Gastroesophageal sphincter (tissue), 4 donors: Measurements from ENCODE around the gene ARMH3. TPM values are rescaled to one million over a fixed set of nuclear protein-coding genes. Genes with fewer than 3 reads are reported as not detected.

Source experiments
- ATAC-seq: fragments of 150-250 bp; one replicate; pipeline ENCODE4 v1.9.1; 2016; ENCODE audit warnings: mild to moderate bottlenecking, moderate library complexity
- H3K27ac ChIP-seq, 4 donors: fragments of 200-600 bp; sonication (generic) in 3 of 4; 1 replicate in 3 of 4; 2 replicates in 1 of 4; pipeline ENCODE4 v1.5.1; 2016 to 2019
- H3K27me3 ChIP-seq: fragments of 200-600 bp; sonication (generic); one replicate; pipeline ENCODE4 v1.5.1; 2019
- H3K36me3 ChIP-seq, 2 donors: fragments of 200-600 bp; sonication (generic); one replicate each; pipeline ENCODE4 v1.5.1; 2019; ENCODE audit warnings: control low read depth in 1 of 2
- H3K4me1 ChIP-seq, 3 donors: fragments of 200-600 bp; sonication (generic); 1 replicate in 2 of 3; 2 replicates in 1 of 3; pipeline ENCODE4 v1.5.1; 2016 to 2019; ENCODE audit warnings: control low read depth in 2 of 3
- H3K4me3 ChIP-seq, 2 donors: fragments of 200-600 bp; sonication (generic); one replicate each; pipeline ENCODE4 v1.5.1; 2019; ENCODE audit warnings: mild to moderate bottlenecking in 1 of 2, moderate library complexity in 1 of 2
- H3K9me3 ChIP-seq, 3 donors: fragments of 200-600 bp; sonication (generic); one replicate each; pipeline ENCODE4 v1.5.1; 2017 to 2019; ENCODE audit warnings: control low read depth in 2 of 3
- CTCF ChIP-seq, 4 experiments: fragments of 200-600 bp in 2 of 4; fragments of 450-650 bp in 2 of 4; sonication (generic) in 1 of 4; IDR thresholded peaks; one replicate each; pipeline ENCODE4 v1.5.1; 2017 to 2019; ENCODE audit warnings: antibody characterized with exemption in 4 of 4, mild to moderate bottlenecking in 2 of 4, moderate library complexity in 2 of 4
- EP300 ChIP-seq: sonication (generic); formaldehyde crosslinking; IDR thresholded peaks from one replicate; pipeline ENCODE4 v1.6.1; 2017; ENCODE audit warnings: antibody characterized with exemption, mild to moderate bottlenecking
- POLR2A ChIP-seq, 2 donors: fragments of 450-650 bp; IDR thresholded peaks; one replicate each; pipeline ENCODE4 v1.6.1; 2017; ENCODE audit warnings: antibody characterized with exemption in 2 of 2, mild to moderate bottlenecking in 2 of 2, moderate library complexity in 1 of 2
- POLR2AphosphoS5 ChIP-seq: sonication (generic); formaldehyde crosslinking; IDR thresholded peaks from one replicate; pipeline ENCODE4 v1.6.1; 2017; ENCODE audit warnings: antibody characterized with exemption
- WGBS, 2 donors: methylation state at CpG; one replicate each; pipeline ENCODE4 v1.1.5; 2018; ENCODE audit warnings: low coverage in 1 of 2; 5-methylcytosine and 5-hydroxymethylcytosine counted together
- total RNA-seq, 4 donors: library from RNA; depleted of rRNA; stranded (reverse); fragments of >200 nt; gene quantifications; one replicate each; pipeline ENCODE4 v1.1.0, GENCODE V29; 2016

ARMH3 gene
- total RNA-seq, 4 donors from 2014 or later = 12.4 to 17.2 (median 14.9) TPM

GRCh38 chr10:101938305-101939007 is 117.5 kb downstream of the ARMH3 start:
- no peak for ATAC-seq
- Histone ChIP-seq H3K9me3 (no peaks in the 10 kb centered on the region), H3K27ac (peak overlapping the region; percentile 26 to 73 (median 64)), H3K4me3 (no peak overlapping the region), H3K4me1 (peaks cover 18 to 88% (median 21%) of the 10 kb centered on the region in 3 donors), H3K36me3 (no peaks in the 10 kb centered on the region), H3K27me3 (no peaks in the 10 kb centered on the region)
- WGBS, 2 donors = 68 to 74% methylated on average over 3 of the region's 3 CpGs
- TF ChIP-seq EP300 = no peak
- peak; percentile 22 for TF ChIP-seq POLR2AphosphoS5
- no peak for TF ChIP-seq POLR2A (IDR thresholded peaks at IDR 0.05)
- TF ChIP-seq CTCF (IDR thresholded peaks at IDR 0.05) = no peak

GRCh38 chr10:101935431-101935830 is 120.5 kb downstream of the ARMH3 start:
- Histone ChIP-seq H3K9me3 (no peaks in the 10 kb centered on the region), H3K4me3 (no peak overlapping the region), H3K27me3 (no peaks in the 10 kb centered on the region), H3K27ac (peak overlapping the region in 1 of 4 donors; percentile 7), H3K36me3 (peaks cover 0 to 5% of the 10 kb centered on the region in 2 donors), H3K4me1 (peaks cover 14 to 61% (median 18%) of the 10 kb centered on the region in 3 donors)
- TF ChIP-seq POLR2A (IDR thresholded peaks at IDR 0.05) (no peak), CTCF (IDR thresholded peaks at IDR 0.05) (no peak), EP300 (no peak), POLR2AphosphoS5 (no peak)
- WGBS, 2 donors = 61 to 90% methylated on average over 2 of the region's 2 CpGs
- no peak for ATAC-seq

GRCh38 chr10:101934686-101935305 is 121.2 kb downstream of the ARMH3 start:
- H3K9me3 ChIP-seq = no peaks in the 10 kb centered on the region
- peaks cover 0 to 5% of the 10 kb centered on the region in 2 donors for H3K36me3 ChIP-seq
- TF ChIP-seq CTCF (IDR thresholded peaks at IDR 0.05) = no peak
- TF ChIP-seq EP300 = no peak
- TF ChIP-seq POLR2AphosphoS5 = no peak
- TF ChIP-seq POLR2A (IDR thresholded peaks at IDR 0.05) = no peak
- no peak overlapping the region for H3K4me3 ChIP-seq
- peak overlapping the region in 1 of 4 donors; percentile 7 for H3K27ac ChIP-seq
- no peaks in the 10 kb centered on the region for H3K27me3 ChIP-seq
- ATAC-seq = no peak
- H3K4me1 ChIP-seq = peaks cover 11 to 55% (median 15%) of the 10 kb centered on the region in 3 donors
- 57% methylated on average over 3 of the region's 3 CpGs; no CpG with 5 or more reads in 1 of the 2 donors for WGBS, 2 donors

- Histone ChIP-seq H3K36me3 (peaks cover 0 to 5% of the 10 kb centered on the region in 2 donors), H3K4me1 (peaks cover 4 to 46% (median 8%) of the 10 kb centered on the region in 3 donors), H3K27me3 (no peaks in the 10 kb centered on the region), H3K9me3 (no peaks in the 10 kb centered on the region), H3K4me3 (no peak overlapping the region), H3K27ac (no peak overlapping the region)
- 66 to 89% methylated on average over 4 of the region's 4 CpGs for WGBS, 2 donors
- no peak for ATAC-seq
- TF ChIP-seq CTCF (IDR thresholded peaks at IDR 0.05) = no peak
- TF ChIP-seq POLR2AphosphoS5 = no peak
- no peak for TF ChIP-seq EP300
- TF ChIP-seq POLR2A (IDR thresholded peaks at IDR 0.05) = no peak
These were observed 122.0 kb downstream of the ARMH3 start for GRCh38 chr10:101933976-101934375.
